ENCODE results near the gene ETHE1. TPM values are rescaled to one million over a fixed set of nuclear protein-coding genes. Genes with fewer than 3 reads are reported as not detected.

ETHE1 gene
- total and polyA plus RNA-seq, 2 of the 8 experiments (the other 6 are each of a cell fraction or from before 2014, with no cell fraction given): 19.9 to 96.0 TPM

GRCh38 chr19:43495082-43495481 lies 31.9 kb downstream of the ETHE1 start:
- Histone ChIP-seq H2BK15ac (ENCODE audit: low read length) (no peak overlapping the region), H2AFZ (ENCODE audit: low read length) (no peak overlapping the region), H3K4ac (replicated peaks; ENCODE audit: insufficient read length, low read depth, low read length) (no peak overlapping the region), H2AK5ac (ENCODE audit: low read depth, low read length) (no peak overlapping the region), H3K79me2 (ENCODE audit: control insufficient read depth in 1 of 2, insufficient read depth in 2 of 2, low read length in 2 of 2) (no peaks in the 10 kb centered on the region), H4K91ac (replicated peaks; ENCODE audit: insufficient read length, low read length) (no peak overlapping the region), H4K8ac (ENCODE audit: extremely low read depth, insufficient read depth, low read length) (no peak overlapping the region), H2BK120ac (replicated peaks; ENCODE audit: low read depth, low read length) (no peak overlapping the region), H3K4me2 (ENCODE audit: insufficient read depth in 1 of 2, low read depth in 2 of 2, low read length in 2 of 2) (no peak overlapping the region), H3K23ac (ENCODE audit: insufficient read length) (no peak overlapping the region), H3K23me2 (ENCODE audit: low read depth, low read length) (no peaks in the 10 kb centered on the region; the same call in 1 of the 2 replicates), H3K18ac (ENCODE audit: extremely low read depth, low read length) (no peak overlapping the region), H3K4me1 (replicated peaks in 1 of 4; ENCODE audit: control insufficient read depth in 3 of 4, insufficient read depth in 4 of 4, low read length in 3 of 4) (no peaks in the 10 kb centered on the region; a peak in 1 of 7 replicates), H3K27ac (ENCODE audit: low read depth, low read length) (no peak overlapping the region), H3K14ac (ENCODE audit: insufficient read length) (no peak overlapping the region), H3K9ac (replicated peaks in 1 of 4; ENCODE audit: extremely low read depth in 1 of 4, low read depth in 3 of 4, low read length in 3 of 4) (no peak overlapping the region), H2BK20ac (ENCODE audit: low read length) (no peak overlapping the region), H3K36me3 (ENCODE audit: control insufficient read depth in 2 of 4, insufficient read depth in 4 of 4, low read length in 3 of 4) (peaks cover 0 to 8% (median 2%) of the 10 kb centered on the region in 4 experiments; a peak in 3 of 8 replicates), H4K20me1 (replicated peaks in 1 of 2; ENCODE audit: control insufficient read depth in 1 of 2, insufficient read depth in 2 of 2, low read length in 2 of 2) (no peaks in the 10 kb centered on the region), H2BK5ac (ENCODE audit: low read depth, low read length) (no peak overlapping the region), H3K27me3 (replicated peaks in 1 of 4; ENCODE audit: control insufficient read depth in 3 of 4, extremely low read depth in 1 of 4, insufficient read depth in 3 of 4, low read length in 3 of 4) (no peaks in the 10 kb centered on the region), H2BK12ac (ENCODE audit: low read depth, low read length) (no peak overlapping the region), H4K5ac (ENCODE audit: insufficient read length, low read depth, low read length) (no peak overlapping the region), H3K9me3 (ENCODE audit: insufficient read depth in 2 of 2, low read depth in 1 of 2, low read length in 1 of 2) (no peaks in the 10 kb centered on the region), H3K56ac (replicated peaks; ENCODE audit: insufficient read length, low read depth, low read length) (no peak overlapping the region), H3K79me1 (ENCODE audit: low read depth, low read length) (no peaks in the 10 kb centered on the region), H3K4me3 (ENCODE audit: extremely low read depth in 1 of 4, insufficient read depth in 2 of 4, low read depth in 3 of 4, low read length in 4 of 4) (no peak overlapping the region)
- ChIA-PET POLR2A (ENCODE audit: partially characterized antibody) (interaction anchor here (0.7 to 1.7 kb wide), 2 partner anchors 13 to 20 kb away, joined by 3 to 5 read pairs; no protein-coding TSS in a partner anchor), CTCF (ENCODE audit: partially characterized antibody) (interaction anchor here (0.9 to 4.3 kb wide), 4 partner anchors 9 to 48 kb away, joined by 3 to 19 read pairs (median 6); partner anchors contain the start of gene PHLDB3)
- WGBS, 2 experiments (ENCODE audit: extremely low coverage in 1 of 2, insufficient coverage in 1 of 2, insufficient read length in 1 of 2, insufficient replicate concordance in 2 of 2, low coverage in 1 of 2, low lambda C conversion rate in 2 of 2, missing lambda C conversion rate in 1 of 2): 86% methylated on average over 7 of the region's 8 CpGs; no CpG with 5 or more reads in 1 of the 2 experiments
- no peak for TF ChIP-seq EP300 (IDR thresholded peaks at IDR 0.05; ENCODE audit: borderline replicate concordance in 1 of 2, low read depth in 2 of 2, low read length in 2 of 2)
- no peak for DNase-seq (ENCODE audit: low read depth in 1 of 2, low spot score in 2 of 2)
- FAIRE-seq: no peak

Data from H1 (cell line).